Measurements from ENCODE around the gene CHIC2. TPM values are rescaled to one million over a fixed set of nuclear protein-coding genes. Genes with fewer than 3 reads are reported as not detected.

CHIC2 gene
- total RNA-seq, 1 experiment from 2014 or later = 11.0 TPM

DNA sequence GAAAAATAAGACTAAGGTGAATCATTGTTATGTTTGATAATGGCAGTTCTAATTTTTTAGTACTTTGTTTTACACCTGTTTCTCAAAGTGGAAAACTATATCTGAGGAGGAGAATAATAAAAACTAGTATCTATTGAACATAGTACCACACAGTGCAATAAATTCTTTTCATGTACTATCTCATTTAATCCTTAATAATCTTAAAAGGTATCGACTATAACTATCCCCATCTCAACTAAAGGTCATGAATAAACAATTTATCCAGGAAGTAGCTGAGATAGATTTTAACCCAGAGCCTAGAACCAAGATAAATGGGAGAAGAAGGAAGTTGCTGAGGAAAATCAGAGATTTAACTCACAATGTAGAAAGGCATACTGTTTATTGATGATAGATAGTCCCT lies 2.5 kb downstream of the CHIC2 start:
- Mint-ChIP-seq H3K36me3 (no peaks in the 10 kb centered on the region), H3K27me3 (ENCODE audit: low read depth) (peaks cover 7% of the 10 kb centered on the region; the same call in 1 of the 2 replicates), H3K4me3 (peak overlapping the region; percentile 43), H3K27ac (no peak overlapping the region), H3K4me1 (peaks cover 49% of the 10 kb centered on the region), H3K9me3 (no peaks in the 10 kb centered on the region)
- TF ChIP-seq, protein P1, sequence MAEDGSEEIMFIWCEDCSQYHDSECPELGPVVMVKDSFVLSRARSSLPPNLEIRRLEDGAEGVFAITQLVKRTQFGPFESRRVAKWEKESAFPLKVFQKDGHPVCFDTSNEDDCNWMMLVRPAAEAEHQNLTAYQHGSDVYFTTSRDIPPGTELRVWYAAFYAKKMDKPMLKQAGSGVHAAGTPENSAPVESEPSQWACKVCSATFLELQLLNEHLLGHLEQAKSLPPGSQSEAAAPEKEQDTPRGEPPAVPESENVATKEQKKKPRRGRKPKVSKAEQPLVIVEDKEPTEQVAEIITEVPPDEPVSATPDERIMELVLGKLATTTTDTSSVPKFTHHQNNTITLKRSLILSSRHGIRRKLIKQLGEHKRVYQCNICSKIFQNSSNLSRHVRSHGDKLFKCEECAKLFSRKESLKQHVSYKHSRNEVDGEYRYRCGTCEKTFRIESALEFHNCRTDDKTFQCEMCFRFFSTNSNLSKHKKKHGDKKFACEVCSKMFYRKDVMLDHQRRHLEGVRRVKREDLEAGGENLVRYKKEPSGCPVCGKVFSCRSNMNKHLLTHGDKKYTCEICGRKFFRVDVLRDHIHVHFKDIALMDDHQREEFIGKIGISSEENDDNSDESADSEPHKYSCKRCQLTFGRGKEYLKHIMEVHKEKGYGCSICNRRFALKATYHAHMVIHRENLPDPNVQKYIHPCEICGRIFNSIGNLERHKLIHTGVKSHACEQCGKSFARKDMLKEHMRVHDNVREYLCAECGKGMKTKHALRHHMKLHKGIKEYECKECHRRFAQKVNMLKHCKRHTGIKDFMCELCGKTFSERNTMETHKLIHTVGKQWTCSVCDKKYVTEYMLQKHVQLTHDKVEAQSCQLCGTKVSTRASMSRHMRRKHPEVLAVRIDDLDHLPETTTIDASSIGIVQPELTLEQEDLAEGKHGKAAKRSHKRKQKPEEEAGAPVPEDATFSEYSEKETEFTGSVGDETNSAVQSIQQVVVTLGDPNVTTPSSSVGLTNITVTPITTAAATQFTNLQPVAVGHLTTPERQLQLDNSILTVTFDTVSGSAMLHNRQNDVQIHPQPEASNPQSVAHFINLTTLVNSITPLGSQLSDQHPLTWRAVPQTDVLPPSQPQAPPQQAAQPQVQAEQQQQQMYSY (CRISPR knock-in tag; IDR thresholded peaks at IDR 0.05) = no peak
- no peak for TF ChIP-seq ZNF263 (CRISPR knock-in tag; IDR thresholded peaks at IDR 0.05; ENCODE audit: low read depth)
- TF ChIP-seq, protein P2, sequence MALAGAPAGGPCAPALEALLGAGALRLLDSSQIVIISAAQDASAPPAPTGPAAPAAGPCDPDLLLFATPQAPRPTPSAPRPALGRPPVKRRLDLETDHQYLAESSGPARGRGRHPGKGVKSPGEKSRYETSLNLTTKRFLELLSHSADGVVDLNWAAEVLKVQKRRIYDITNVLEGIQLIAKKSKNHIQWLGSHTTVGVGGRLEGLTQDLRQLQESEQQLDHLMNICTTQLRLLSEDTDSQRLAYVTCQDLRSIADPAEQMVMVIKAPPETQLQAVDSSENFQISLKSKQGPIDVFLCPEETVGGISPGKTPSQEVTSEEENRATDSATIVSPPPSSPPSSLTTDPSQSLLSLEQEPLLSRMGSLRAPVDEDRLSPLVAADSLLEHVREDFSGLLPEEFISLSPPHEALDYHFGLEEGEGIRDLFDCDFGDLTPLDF (CRISPR knock-in tag; IDR thresholded peaks at IDR 0.05) = no peak
- TF ChIP-seq, protein P3, sequence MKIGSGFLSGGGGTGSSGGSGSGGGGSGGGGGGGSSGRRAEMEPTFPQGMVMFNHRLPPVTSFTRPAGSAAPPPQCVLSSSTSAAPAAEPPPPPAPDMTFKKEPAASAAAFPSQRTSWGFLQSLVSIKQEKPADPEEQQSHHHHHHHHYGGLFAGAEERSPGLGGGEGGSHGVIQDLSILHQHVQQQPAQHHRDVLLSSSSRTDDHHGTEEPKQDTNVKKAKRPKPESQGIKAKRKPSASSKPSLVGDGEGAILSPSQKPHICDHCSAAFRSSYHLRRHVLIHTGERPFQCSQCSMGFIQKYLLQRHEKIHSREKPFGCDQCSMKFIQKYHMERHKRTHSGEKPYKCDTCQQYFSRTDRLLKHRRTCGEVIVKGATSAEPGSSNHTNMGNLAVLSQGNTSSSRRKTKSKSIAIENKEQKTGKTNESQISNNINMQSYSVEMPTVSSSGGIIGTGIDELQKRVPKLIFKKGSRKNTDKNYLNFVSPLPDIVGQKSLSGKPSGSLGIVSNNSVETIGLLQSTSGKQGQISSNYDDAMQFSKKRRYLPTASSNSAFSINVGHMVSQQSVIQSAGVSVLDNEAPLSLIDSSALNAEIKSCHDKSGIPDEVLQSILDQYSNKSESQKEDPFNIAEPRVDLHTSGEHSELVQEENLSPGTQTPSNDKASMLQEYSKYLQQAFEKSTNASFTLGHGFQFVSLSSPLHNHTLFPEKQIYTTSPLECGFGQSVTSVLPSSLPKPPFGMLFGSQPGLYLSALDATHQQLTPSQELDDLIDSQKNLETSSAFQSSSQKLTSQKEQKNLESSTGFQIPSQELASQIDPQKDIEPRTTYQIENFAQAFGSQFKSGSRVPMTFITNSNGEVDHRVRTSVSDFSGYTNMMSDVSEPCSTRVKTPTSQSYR (CRISPR knock-in tag; IDR thresholded peaks at IDR 0.05) = no peak
- TF ChIP-seq ZNF121 (CRISPR knock-in tag; IDR thresholded peaks at IDR 0.05) = no peak
- TF ChIP-seq NFE2L1 (CRISPR knock-in tag; IDR thresholded peaks at IDR 0.05) = no peak
- TF ChIP-seq, protein P4, sequence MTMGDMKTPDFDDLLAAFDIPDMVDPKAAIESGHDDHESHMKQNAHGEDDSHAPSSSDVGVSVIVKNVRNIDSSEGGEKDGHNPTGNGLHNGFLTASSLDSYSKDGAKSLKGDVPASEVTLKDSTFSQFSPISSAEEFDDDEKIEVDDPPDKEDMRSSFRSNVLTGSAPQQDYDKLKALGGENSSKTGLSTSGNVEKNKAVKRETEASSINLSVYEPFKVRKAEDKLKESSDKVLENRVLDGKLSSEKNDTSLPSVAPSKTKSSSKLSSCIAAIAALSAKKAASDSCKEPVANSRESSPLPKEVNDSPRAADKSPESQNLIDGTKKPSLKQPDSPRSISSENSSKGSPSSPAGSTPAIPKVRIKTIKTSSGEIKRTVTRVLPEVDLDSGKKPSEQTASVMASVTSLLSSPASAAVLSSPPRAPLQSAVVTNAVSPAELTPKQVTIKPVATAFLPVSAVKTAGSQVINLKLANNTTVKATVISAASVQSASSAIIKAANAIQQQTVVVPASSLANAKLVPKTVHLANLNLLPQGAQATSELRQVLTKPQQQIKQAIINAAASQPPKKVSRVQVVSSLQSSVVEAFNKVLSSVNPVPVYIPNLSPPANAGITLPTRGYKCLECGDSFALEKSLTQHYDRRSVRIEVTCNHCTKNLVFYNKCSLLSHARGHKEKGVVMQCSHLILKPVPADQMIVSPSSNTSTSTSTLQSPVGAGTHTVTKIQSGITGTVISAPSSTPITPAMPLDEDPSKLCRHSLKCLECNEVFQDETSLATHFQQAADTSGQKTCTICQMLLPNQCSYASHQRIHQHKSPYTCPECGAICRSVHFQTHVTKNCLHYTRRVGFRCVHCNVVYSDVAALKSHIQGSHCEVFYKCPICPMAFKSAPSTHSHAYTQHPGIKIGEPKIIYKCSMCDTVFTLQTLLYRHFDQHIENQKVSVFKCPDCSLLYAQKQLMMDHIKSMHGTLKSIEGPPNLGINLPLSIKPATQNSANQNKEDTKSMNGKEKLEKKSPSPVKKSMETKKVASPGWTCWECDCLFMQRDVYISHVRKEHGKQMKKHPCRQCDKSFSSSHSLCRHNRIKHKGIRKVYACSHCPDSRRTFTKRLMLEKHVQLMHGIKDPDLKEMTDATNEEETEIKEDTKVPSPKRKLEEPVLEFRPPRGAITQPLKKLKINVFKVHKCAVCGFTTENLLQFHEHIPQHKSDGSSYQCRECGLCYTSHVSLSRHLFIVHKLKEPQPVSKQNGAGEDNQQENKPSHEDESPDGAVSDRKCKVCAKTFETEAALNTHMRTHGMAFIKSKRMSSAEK (CRISPR knock-in tag; IDR thresholded peaks at IDR 0.05; ENCODE audit: borderline replicate concordance) = no peak
- TF ChIP-seq, protein P5, sequence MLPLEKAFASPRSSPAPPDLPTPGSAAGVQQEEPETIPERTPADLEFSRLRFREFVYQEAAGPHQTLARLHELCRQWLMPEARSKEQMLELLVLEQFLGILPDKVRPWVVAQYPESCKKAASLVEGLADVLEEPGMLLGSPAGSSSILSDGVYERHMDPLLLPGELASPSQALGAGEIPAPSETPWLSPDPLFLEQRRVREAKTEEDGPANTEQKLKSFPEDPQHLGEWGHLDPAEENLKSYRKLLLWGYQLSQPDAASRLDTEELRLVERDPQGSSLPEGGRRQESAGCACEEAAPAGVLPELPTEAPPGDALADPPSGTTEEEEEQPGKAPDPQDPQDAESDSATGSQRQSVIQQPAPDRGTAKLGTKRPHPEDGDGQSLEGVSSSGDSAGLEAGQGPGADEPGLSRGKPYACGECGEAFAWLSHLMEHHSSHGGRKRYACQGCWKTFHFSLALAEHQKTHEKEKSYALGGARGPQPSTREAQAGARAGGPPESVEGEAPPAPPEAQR (CRISPR knock-in tag; IDR thresholded peaks at IDR 0.05) = no peak
- TF ChIP-seq, protein P6, sequence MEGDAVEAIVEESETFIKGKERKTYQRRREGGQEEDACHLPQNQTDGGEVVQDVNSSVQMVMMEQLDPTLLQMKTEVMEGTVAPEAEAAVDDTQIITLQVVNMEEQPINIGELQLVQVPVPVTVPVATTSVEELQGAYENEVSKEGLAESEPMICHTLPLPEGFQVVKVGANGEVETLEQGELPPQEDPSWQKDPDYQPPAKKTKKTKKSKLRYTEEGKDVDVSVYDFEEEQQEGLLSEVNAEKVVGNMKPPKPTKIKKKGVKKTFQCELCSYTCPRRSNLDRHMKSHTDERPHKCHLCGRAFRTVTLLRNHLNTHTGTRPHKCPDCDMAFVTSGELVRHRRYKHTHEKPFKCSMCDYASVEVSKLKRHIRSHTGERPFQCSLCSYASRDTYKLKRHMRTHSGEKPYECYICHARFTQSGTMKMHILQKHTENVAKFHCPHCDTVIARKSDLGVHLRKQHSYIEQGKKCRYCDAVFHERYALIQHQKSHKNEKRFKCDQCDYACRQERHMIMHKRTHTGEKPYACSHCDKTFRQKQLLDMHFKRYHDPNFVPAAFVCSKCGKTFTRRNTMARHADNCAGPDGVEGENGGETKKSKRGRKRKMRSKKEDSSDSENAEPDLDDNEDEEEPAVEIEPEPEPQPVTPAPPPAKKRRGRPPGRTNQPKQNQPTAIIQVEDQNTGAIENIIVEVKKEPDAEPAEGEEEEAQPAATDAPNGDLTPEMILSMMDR (IDR thresholded peaks at IDR 0.05) = no peak
- no peak for TF ChIP-seq NR3C1 (CRISPR knock-in tag; conservative IDR thresholded peaks at IDR 0.05; ENCODE audit: low read depth)
- no peak for TF ChIP-seq EMX1 (CRISPR knock-in tag; IDR thresholded peaks at IDR 0.05)
- no peak for TF ChIP-seq TEAD1 (CRISPR knock-in tag; IDR thresholded peaks at IDR 0.05)
- no peak for TF ChIP-seq GRHL2 (CRISPR knock-in tag; IDR thresholded peaks at IDR 0.05; ENCODE audit: insufficient replicate concordance, severe bottlenecking)
- no peak for DNase-seq (ENCODE audit: low spot score)
- ChIA-PET POLR2A (no interaction called here), CTCF (no interaction called here)
- no peak for ATAC-seq

Data from WTC11 (cell line).